GM12878 (cell line): ENCODE measurements around the gene TMEM259.

ENCODE experiments used
- CHD4 ChIP-seq: fragments of 200-600 bp; sonication (generic); IDR thresholded peaks from 2 replicates; pipeline ENCODE4 v1.6.1; 2016; ENCODE audit warnings: mild to moderate bottlenecking
- CTCF ChIP-seq, 3 experiments: IDR thresholded peaks in 2 of 3; conservative IDR thresholded peaks in 1 of 3; 2 replicates each; pipeline ENCODE4 v1.5.1; 2011; ENCODE audit warnings: low read depth in 3 of 3, low read length in 3 of 3, mild to moderate bottlenecking in 3 of 3, control low read depth in 2 of 3, moderate library complexity in 2 of 3, inconsistent platforms in 1 of 3, mixed read lengths in 1 of 3; ENCODE audit not compliant: control insufficient read depth in 2 of 3, insufficient read depth in 1 of 3; ENCODE audit errors: extremely low read depth in 1 of 3
- DPF2 ChIP-seq: fragments of 450-650 bp; IDR thresholded peaks from 2 replicates; pipeline ENCODE4 v1.6.1; 2017; ENCODE audit warnings: mild to moderate bottlenecking
- POLR2A ChIP-seq: IDR thresholded peaks from 2 replicates; pipeline ENCODE4 v1.6.1; 2011; ENCODE audit warnings: low read depth, mild to moderate bottlenecking, low read length
- RB1 ChIP-seq: fragments of 450-650 bp; formaldehyde crosslinking; IDR thresholded peaks from 2 replicates; pipeline ENCODE4 v1.6.1; 2017; ENCODE audit warnings: mild to moderate bottlenecking, borderline replicate concordance
- RBBP5 ChIP-seq: fragments of 200-600 bp; sonication (generic); conservative IDR thresholded peaks from 2 replicates; pipeline ENCODE4 v1.6.1; 2016
- ZNF207 ChIP-seq: fragments of 450-650 bp; IDR thresholded peaks from 2 replicates; pipeline ENCODE4 v1.6.1; 2014; ENCODE audit warnings: antibody characterized with exemption, mild to moderate bottlenecking, borderline replicate concordance
- TF ChIP-seq, protein P1 (sequence below): fragments of 450-650 bp; IDR thresholded peaks from 2 replicates; pipeline ENCODE4 v1.6.1; 2017; ENCODE audit warnings: low read depth, mild to moderate bottlenecking, moderate library complexity

GRCh38 chr19:999379-999719, 21.6 kb downstream of the TMEM259 start:
- TF ChIP-seq CTCF (IDR thresholded peaks at IDR 0.05 in 2 of 3, conservative IDR thresholded peaks at IDR 0.05 in 1 of 3; ENCODE audit: control insufficient read depth in 2 of 3, extremely low read depth in 1 of 3, insufficient read depth in 1 of 3, low read depth in 3 of 3, low read length in 3 of 3) (no peak), DPF2 (no peak), CHD4 (no peak), RB1 (no peak), ZNF207 (no peak), POLR2A (no peak), RBBP5 (no peak)
- TF ChIP-seq, protein P1, sequence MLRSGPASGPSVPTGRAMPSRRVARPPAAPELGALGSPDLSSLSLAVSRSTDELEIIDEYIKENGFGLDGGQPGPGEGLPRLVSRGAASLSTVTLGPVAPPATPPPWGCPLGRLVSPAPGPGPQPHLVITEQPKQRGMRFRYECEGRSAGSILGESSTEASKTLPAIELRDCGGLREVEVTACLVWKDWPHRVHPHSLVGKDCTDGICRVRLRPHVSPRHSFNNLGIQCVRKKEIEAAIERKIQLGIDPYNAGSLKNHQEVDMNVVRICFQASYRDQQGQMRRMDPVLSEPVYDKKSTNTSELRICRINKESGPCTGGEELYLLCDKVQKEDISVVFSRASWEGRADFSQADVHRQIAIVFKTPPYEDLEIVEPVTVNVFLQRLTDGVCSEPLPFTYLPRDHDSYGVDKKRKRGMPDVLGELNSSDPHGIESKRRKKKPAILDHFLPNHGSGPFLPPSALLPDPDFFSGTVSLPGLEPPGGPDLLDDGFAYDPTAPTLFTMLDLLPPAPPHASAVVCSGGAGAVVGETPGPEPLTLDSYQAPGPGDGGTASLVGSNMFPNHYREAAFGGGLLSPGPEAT, result no peak
